Lower lobe of right lung (tissue), 2 donors: Measurements from ENCODE around the gene LARP1. TPM values are rescaled to one million over a fixed set of nuclear protein-coding genes. Genes with fewer than 3 reads are reported as not detected.
A peak's percentile ranks its signal among the peaks of the same experiment; 100 is the strongest.

ENCODE experiments used
- ATAC-seq, 2 donors: fragments of 200-7000 bp; cut with Tn5 transposase; one replicate each; pipeline ENCODE4 v1.9.1; 2020 to 2022; ENCODE audit warnings: mild to moderate bottlenecking in 2 of 2, moderate library complexity in 2 of 2
- DNase-seq: peaks from one replicate; pipeline ENCODE4 v3.0.0-alpha.2; 2020
- H3K27ac ChIP-seq: fragments of 200-600 bp; one replicate; pipeline ENCODE4 v1.8.0; 2022
- H3K27me3 ChIP-seq: fragments of 200-600 bp; one replicate; pipeline ENCODE4 v1.8.0; 2022; ENCODE audit warnings: low read depth
- H3K36me3 ChIP-seq: fragments of 200-600 bp; one replicate; pipeline ENCODE4 v1.8.0; 2022; ENCODE audit warnings: mild to moderate bottlenecking
- H3K4me1 ChIP-seq: fragments of 200-600 bp; one replicate; pipeline ENCODE4 v1.8.0; 2022
- H3K4me3 ChIP-seq: fragments of 200-600 bp; one replicate; pipeline ENCODE4 v1.8.0; 2022; ENCODE audit warnings: mild to moderate bottlenecking
- H3K9me3 ChIP-seq: fragments of 200-600 bp; one replicate; pipeline ENCODE4 v1.8.0; 2022
- CTCF ChIP-seq: fragments of 200-600 bp; IDR thresholded peaks from one replicate; pipeline ENCODE4 v1.8.0; 2022; ENCODE audit warnings: antibody characterized with exemption, mild to moderate bottlenecking
- intact Hi-C: fragments of 100-400 bp; cut with DNase I; formaldehyde crosslinking; loops from one replicate; pipeline ENCODE4 v1.11.0; 2022
- total RNA-seq: library from RNA; stranded (reverse); fragmentation: NEBNext Ultra II Directional; extraction: Animal tissue kit (Norgen Biotek cat#: 25700); gene quantifications from one replicate; pipeline ENCODE4 v1.2.1, GENCODE V29; 2021
- donor health status: DM: no; HTN: yes; CAD: no; lungs with severe emphysema.

LARP1 gene
- total RNA-seq, 1 donor from 2014 or later: 143 TPM

- peaks cover 100% of the 10 kb centered on the region for H3K36me3 ChIP-seq
- intact Hi-C loops: loop anchor here (10.0 kb wide), 1 partner anchor 157 kb away; no protein-coding TSS in a partner anchor
- peak; percentile 82 to 88 for ATAC-seq
Observed at GRCh38 chr5:154811653-154812465, 56.7 kb downstream of the LARP1 start.

GRCh38 chr5:154813158-154813557 is 58.0 kb downstream of the LARP1 start:
- TF ChIP-seq CTCF: no peak
- DNase-seq (no peak), ATAC-seq (no peak)
- Histone ChIP-seq H3K36me3 (peaks cover 100% of the 10 kb centered on the region), H3K27me3 (no peaks in the 10 kb centered on the region), H3K4me1 (peaks cover 16% of the 10 kb centered on the region), H3K4me3 (no peak overlapping the region), H3K9me3 (no peaks in the 10 kb centered on the region), H3K27ac (no peak overlapping the region)
- intact Hi-C loops: loop anchor here (10.0 kb wide), 1 partner anchor 158 kb away; no protein-coding TSS in a partner anchor

More at GRCh38 chr5:154811653-154812465, 56.7 kb downstream of the LARP1 start:
- peaks cover 13% of the 10 kb centered on the region for H3K4me1 ChIP-seq
- peak; percentile 88 for TF ChIP-seq CTCF
- no peak overlapping the region for H3K4me3 ChIP-seq
- no peaks in the 10 kb centered on the region for H3K27me3 ChIP-seq
- no peak overlapping the region for H3K27ac ChIP-seq
- H3K9me3 ChIP-seq: no peaks in the 10 kb centered on the region
- peak; percentile 66 for DNase-seq

GRCh38 chr5:154813736-154814135 is 58.6 kb downstream of the LARP1 start:
- H3K27me3 ChIP-seq: no peaks in the 10 kb centered on the region
- no peak for TF ChIP-seq CTCF
- H3K9me3 ChIP-seq: no peaks in the 10 kb centered on the region
- DNase-seq (no peak), ATAC-seq (no peak)
- H3K27ac ChIP-seq: no peak overlapping the region
- H3K4me1 ChIP-seq: peaks cover 16% of the 10 kb centered on the region
- H3K4me3 ChIP-seq: no peak overlapping the region
- peaks cover 100% of the 10 kb centered on the region for H3K36me3 ChIP-seq
- intact Hi-C loops: loop anchor here (10.0 kb wide), 1 partner anchor 159 kb away; no protein-coding TSS in a partner anchor

GRCh38 chr5:154815025-154815424 is 59.8 kb downstream of the LARP1 start:
- peaks cover 99% of the 10 kb centered on the region for H3K36me3 ChIP-seq
- no peak for TF ChIP-seq CTCF
- peaks cover 16% of the 10 kb centered on the region for H3K4me1 ChIP-seq
- intact Hi-C loops: loop anchor here (10.0 kb wide), 1 partner anchor 160 kb away; no protein-coding TSS in a partner anchor
- H3K27ac ChIP-seq: no peak overlapping the region
- H3K9me3 ChIP-seq: no peaks in the 10 kb centered on the region
- no peak overlapping the region for H3K4me3 ChIP-seq
- no peaks in the 10 kb centered on the region for H3K27me3 ChIP-seq
- ATAC-seq (no peak), DNase-seq (no peak)

GRCh38 chr5:154815684-154816247 is 60.6 kb downstream of the LARP1 start:
- TF ChIP-seq CTCF: no peak
- Histone ChIP-seq H3K9me3 (no peaks in the 10 kb centered on the region), H3K27me3 (no peaks in the 10 kb centered on the region), H3K4me3 (no peak overlapping the region), H3K4me1 (peaks cover 16% of the 10 kb centered on the region), H3K27ac (no peak overlapping the region), H3K36me3 (peaks cover 99% of the 10 kb centered on the region)
- DNase-seq (no peak), ATAC-seq (no peak)
- intact Hi-C loops: loop anchor here (10.0 kb wide), 1 partner anchor 161 kb away; no protein-coding TSS in a partner anchor
